SK-N-SH (cell line): ENCODE measurements around the gene RAB3D.

Experiments used
- CTCF ChIP-seq: fragments of 200-600 bp; sonication (generic); IDR thresholded peaks from 2 replicates; pipeline ENCODE4 v1.6.1; 2017; ENCODE audit warnings: antibody characterized with exemption, mild to moderate bottlenecking, moderate library complexity
- EZH2phosphoT487 ChIP-seq: fragments of 200-600 bp; sonication (generic); IDR thresholded peaks from 2 replicates; pipeline ENCODE4 v1.6.1; 2017; ENCODE audit warnings: low read depth, mixed run types, mild to moderate bottlenecking, antibody characterized with exemption, moderate library complexity, borderline replicate concordance
- JUND ChIP-seq: IDR thresholded peaks from 2 replicates; pipeline ENCODE4 v1.4.0; 2012
- MAX ChIP-seq: IDR thresholded peaks from 2 replicates; pipeline ENCODE4 v1.4.0; 2012; ENCODE audit warnings: low read depth
- MEF2A ChIP-seq: IDR thresholded peaks from 2 replicates; pipeline ENCODE4 v1.4.0; 2012; ENCODE audit warnings: low read depth, borderline replicate concordance
- PBX3 ChIP-seq: IDR thresholded peaks from 2 replicates; pipeline ENCODE4; 2012
- POLR2AphosphoS5 ChIP-seq: IDR thresholded peaks from 2 replicates; pipeline ENCODE4 v1.6.1; 2012; ENCODE audit warnings: low read depth, low read length
- REST ChIP-seq: IDR thresholded peaks from 2 replicates; pipeline ENCODE4 v1.6.1; 2012; ENCODE audit warnings: mild to moderate bottlenecking, low read depth, low read length, moderate library complexity
- RFX5 ChIP-seq: IDR thresholded peaks from 2 replicates; pipeline ENCODE4 v1.6.1; 2012; ENCODE audit warnings: mild to moderate bottlenecking, improper control_type of control experiment, low read length
- SIN3A ChIP-seq: IDR thresholded peaks from 2 replicates; pipeline ENCODE4 v1.6.1; 2012; ENCODE audit warnings: low read depth, mild to moderate bottlenecking, low read length, moderate library complexity, borderline replicate concordance
- TAF1 ChIP-seq: IDR thresholded peaks from 2 replicates; pipeline ENCODE4 v1.6.1; 2012; ENCODE audit warnings: low read depth, mild to moderate bottlenecking, low read length, moderate library complexity, borderline replicate concordance
- USF2 ChIP-seq: fragments of 150-350 bp; IDR thresholded peaks from 2 replicates; pipeline ENCODE4 v1.6.1; 2017; ENCODE audit warnings: antibody characterized with exemption, low read length, low read depth, borderline replicate concordance
- YY1 ChIP-seq: IDR thresholded peaks from 2 replicates; pipeline ENCODE4 v1.4.0; 2012; ENCODE audit warnings: low read depth, mild to moderate bottlenecking

GRCh38 chr19:11382898-11383705 is 43.6 kb upstream of the RAB3D start:
- no peak for TF ChIP-seq YY1
- peak; percentile 72 for TF ChIP-seq CTCF
- TF ChIP-seq POLR2AphosphoS5 = no peak
- TF ChIP-seq TAF1 = no peak
- TF ChIP-seq JUND = no peak
- TF ChIP-seq RFX5 = no peak
- no peak for TF ChIP-seq PBX3
- no peak for TF ChIP-seq MEF2A
- TF ChIP-seq REST = no peak
- TF ChIP-seq USF2 = no peak
- no peak for TF ChIP-seq EZH2phosphoT487
- no peak for TF ChIP-seq MAX
- TF ChIP-seq SIN3A = no peak
